ENCODE measurements around the gene TXLNA.

GRCh38 chr1:32247452-32247851 lies 68.0 kb downstream of the TXLNA start:
- TF ChIP-seq POLR2A (IDR thresholded peaks at IDR 0.05; ENCODE audit: low read depth, low read length) (no peak), PAX5 (IDR thresholded peaks at IDR 0.05; ENCODE audit: insufficient read depth, low read length, severe bottlenecking) (no peak), TAF1 (IDR thresholded peaks at IDR 0.05; ENCODE audit: low read depth, low read length) (no peak), POLR2AphosphoS5 (IDR thresholded peaks at IDR 0.05; ENCODE audit: low read depth, low read length) (no peak), SPI1 (IDR thresholded peaks at IDR 0.05; ENCODE audit: low read depth, low read length) (no peak), POU2F2 (IDR thresholded peaks at IDR 0.05; ENCODE audit: low read depth, low read length) (no peak)

All from GM12891 (cell line).